Measurements from ENCODE around the gene RIOK1. TPM values are rescaled to one million over a fixed set of nuclear protein-coding genes. Genes with fewer than 3 reads are reported as not detected.

The RIOK1 gene
- total RNA-seq, 1 experiment from 2014 or later, result 39.0 TPM

DNA sequence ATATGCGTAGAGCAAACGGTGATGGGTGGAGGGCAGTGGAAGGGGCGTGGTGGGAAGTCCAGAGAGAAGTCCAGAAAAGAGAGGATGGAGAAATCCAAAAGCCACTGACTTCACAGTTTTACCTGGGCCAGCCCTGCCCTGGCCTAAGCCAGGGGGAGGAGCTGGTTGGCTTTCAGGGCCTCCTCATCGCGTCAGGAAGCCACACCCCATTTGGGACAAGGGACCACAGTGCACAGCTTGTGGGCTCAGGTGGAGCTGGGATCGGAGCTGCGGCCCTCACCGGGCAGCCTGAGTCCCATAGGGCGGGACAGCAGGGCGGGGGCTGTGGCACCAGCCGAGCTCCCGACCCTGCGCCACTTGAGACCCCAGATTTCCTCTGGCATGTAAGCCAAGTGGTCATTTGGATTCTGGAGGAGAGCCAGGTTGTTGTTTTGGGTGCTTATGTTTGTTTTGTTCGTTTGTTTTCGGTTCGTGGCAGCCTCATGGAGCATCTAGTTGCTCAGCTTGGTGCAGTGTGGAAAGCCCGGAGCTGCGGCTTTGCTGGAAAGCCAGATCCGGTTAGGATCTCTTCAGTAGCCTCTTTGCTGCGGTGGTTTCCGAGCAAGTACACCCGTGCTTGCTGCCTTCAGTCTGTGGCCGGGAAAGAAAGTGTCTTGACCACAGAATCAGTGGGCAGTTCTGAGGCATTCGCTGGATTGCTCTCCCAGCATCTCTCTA is 42.2 kb downstream of the RIOK1 start:
- peak; percentile 62 for ATAC-seq
- CTCF ChIA-PET, result no interaction called here
- POLR2A ChIA-PET, result no interaction called here

More for the DNA sequence above, 42.2 kb downstream of the RIOK1 start:
- RAD21 ChIA-PET (ENCODE audit: low non-redundant PET in 1 of 2, low total read pairs in 2 of 2, uncharacterized antibody in 2 of 2, unreplicated experiment in 2 of 2), result interaction anchor here in 1 of 2 experiments (0.6 kb wide), 1 partner anchor 78 kb away, joined by 4 read pairs; no protein-coding TSS in a partner anchor
- Histone ChIP-seq H3K36me3 (ENCODE audit: control insufficient read depth in 1 of 2, insufficient read depth in 2 of 2, low read length in 2 of 2) (no peaks in the 10 kb centered on the region), H3K4me3 (replicated peaks in 1 of 2; ENCODE audit: low read depth in 1 of 2, low read length in 2 of 2) (no peak overlapping the region), H3K27ac (ENCODE audit: low read depth, low read length) (no peak overlapping the region), H3K4me2 (ENCODE audit: low read length) (no peak overlapping the region), H3K79me2 (ENCODE audit: insufficient read depth, low read length) (no peaks in the 10 kb centered on the region), H3K9me2 (ENCODE audit: insufficient read depth) (no peaks in the 10 kb centered on the region), H3K4me1 (ENCODE audit: control insufficient read depth in 1 of 2, insufficient read depth in 2 of 2, low read length in 2 of 2) (peaks cover 2 to 17% of the 10 kb centered on the region in 2 experiments; a peak in 2 of 4 replicates), H3K27me3 (ENCODE audit: insufficient read depth, low read length) (no peaks in the 10 kb centered on the region), H3K9ac (ENCODE audit: low read length) (no peak overlapping the region), H2AFZ (ENCODE audit: low read depth, low read length, poor library complexity, severe bottlenecking) (no peak overlapping the region), H4K20me1 (ENCODE audit: insufficient read depth) (no peaks in the 10 kb centered on the region), H3K9me3 (ENCODE audit: control insufficient read depth in 1 of 2, insufficient read depth in 1 of 2, low read depth in 1 of 2, low read length in 2 of 2) (no peaks in the 10 kb centered on the region)
- intact Hi-C loops (cut with micrococcal nuclease), result no loop called here
- no TSS peak for BruUV-seq (replicated peaks)
- DNase-seq (ENCODE audit: low read depth, low spot score), result no peak
- TF ChIP-seq YY1 (IDR thresholded peaks at IDR 0.05; ENCODE audit: extremely low read depth, insufficient replicate concordance, low read depth, low read length) (no peak), ZNF274 (IDR thresholded peaks at IDR 0.05; ENCODE audit: low read depth, low read length) (no peak), POLR2A (IDR thresholded peaks at IDR 0.05; ENCODE audit: borderline replicate concordance, extremely low read depth, insufficient read depth, insufficient read length) (no peak), SIN3A (IDR thresholded peaks at IDR 0.05; ENCODE audit: low read depth) (no peak), FOSL1 (IDR thresholded peaks at IDR 0.05; ENCODE audit: low read depth) (no peak), EZH2phosphoT487 (IDR thresholded peaks at IDR 0.05; ENCODE audit: borderline replicate concordance) (no peak), ELF1 (IDR thresholded peaks at IDR 0.05; ENCODE audit: borderline replicate concordance, low read depth) (no peak), EZH2 (IDR thresholded peaks at IDR 0.05) (no peak), SRF (IDR thresholded peaks at IDR 0.05; ENCODE audit: low read depth) (no peak), TCF7L2 (IDR thresholded peaks at IDR 0.05; ENCODE audit: borderline replicate concordance, extremely low read depth, insufficient read depth, insufficient read length) (no peak), REST (IDR thresholded peaks at IDR 0.05; ENCODE audit: low read depth) (no peak), ZBTB33 (IDR thresholded peaks at IDR 0.05; ENCODE audit: extremely low read depth, insufficient replicate concordance, low read length) (no peak), EGR1 (IDR thresholded peaks at IDR 0.05; ENCODE audit: low read depth) (no peak), ZFX (IDR thresholded peaks at IDR 0.05) (no peak), CTCF (IDR thresholded peaks at IDR 0.05 in 2 of 3, conservative IDR thresholded peaks at IDR 0.05 in 1 of 3; ENCODE audit: borderline replicate concordance in 1 of 3, insufficient read depth in 1 of 3, low read depth in 2 of 3, low read length in 2 of 3) (no peak), CBX3 (IDR thresholded peaks at IDR 0.05; ENCODE audit: low read depth) (no peak), RAD21 (IDR thresholded peaks at IDR 0.05; ENCODE audit: low read depth) (no peak), JUND (IDR thresholded peaks at IDR 0.05) (no peak)
- TF ChIP-seq, protein P1, sequence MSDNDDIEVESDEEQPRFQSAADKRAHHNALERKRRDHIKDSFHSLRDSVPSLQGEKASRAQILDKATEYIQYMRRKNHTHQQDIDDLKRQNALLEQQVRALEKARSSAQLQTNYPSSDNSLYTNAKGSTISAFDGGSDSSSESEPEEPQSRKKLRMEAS (IDR thresholded peaks at IDR 0.05), result no peak
